HG03457 (cell line): ENCODE measurements around the gene KIF2A.

ENCODE experiments used
- ATAC-seq: cut with Tn5 transposase; IDR thresholded peaks from one replicate; pipeline ENCODE4 v1.9.1; 2021; ENCODE audit warnings: moderate number of reproducible peaks; ENCODE audit not compliant: unreplicated experiment

Gene KIF2A

DNA sequence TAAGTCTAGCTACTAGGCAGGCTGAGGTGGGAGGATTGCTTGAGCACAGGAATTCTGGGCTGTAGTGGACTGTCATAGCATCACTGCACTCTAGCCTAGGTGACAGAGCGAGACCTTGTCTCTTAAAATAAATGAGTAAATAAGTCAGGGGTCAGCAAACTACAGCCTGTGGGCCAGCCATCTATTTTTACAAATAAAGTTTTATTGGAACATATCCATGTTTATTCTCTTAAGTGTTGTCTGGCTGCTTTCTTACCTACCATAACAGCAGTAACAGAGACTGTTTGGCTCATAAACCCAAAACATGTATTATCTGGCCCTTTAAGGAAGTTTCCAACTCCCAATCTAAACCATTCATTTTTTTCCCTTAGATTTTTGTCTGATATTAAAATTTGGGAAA, 68.1 kb downstream of the KIF2A start:
- no peak for ATAC-seq

- ATAC-seq, result no peak
Measured at GRCh38 chr5:62375627-62376026, 69.6 kb downstream of the KIF2A start.

DNA sequence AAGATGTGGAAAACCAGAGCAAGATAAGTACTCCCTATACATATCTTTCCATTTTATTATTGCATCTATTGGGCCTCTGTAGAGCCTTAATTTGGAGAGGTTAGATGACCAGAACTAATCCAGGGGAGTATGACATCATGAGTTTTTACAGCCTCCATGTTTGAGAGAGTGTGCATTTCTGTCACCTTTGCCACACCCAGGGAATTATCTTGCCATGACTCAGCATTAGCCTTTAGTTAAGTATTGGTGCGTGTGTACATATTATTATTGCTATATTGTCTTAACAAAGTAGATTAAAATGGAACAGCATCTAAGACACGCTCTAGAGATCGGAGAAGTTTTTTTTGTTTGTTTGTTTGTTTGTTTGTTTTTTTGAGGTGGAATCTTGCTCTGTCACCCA, 70.1 kb downstream of the KIF2A start:
- ATAC-seq, result no peak

- ATAC-seq, result no peak
Measured at GRCh38 chr5:62385131-62385530, 79.1 kb downstream of the KIF2A start.

GRCh38 chr5:62385816-62386400, 79.9 kb downstream of the KIF2A start:
- ATAC-seq, result no peak

- no peak for ATAC-seq
Measured at GRCh38 chr5:62386824-62387223, 80.8 kb downstream of the KIF2A start.

GRCh38 chr5:62395210-62395950, 89.4 kb downstream of the KIF2A start:
- ATAC-seq, result no peak

- ATAC-seq, result peak; percentile 97
Measured at GRCh38 chr5:62403411-62404250, 97.6 kb downstream of the KIF2A start, which contains the start of gene DIMT1. DIMT1 (minus strand) TSS chr5:62403905; CDS start chr5:62403772, 133 bp downstream.

- peak; percentile 91 for ATAC-seq
Measured at GRCh38 chr5:62412549-62413329, 106.7 kb downstream of the KIF2A start, which contains the start of gene IPO11. IPO11 (plus strand) TSS chr5:62412763; CDS start chr5:62437280, 24,517 bp downstream.

DNA sequence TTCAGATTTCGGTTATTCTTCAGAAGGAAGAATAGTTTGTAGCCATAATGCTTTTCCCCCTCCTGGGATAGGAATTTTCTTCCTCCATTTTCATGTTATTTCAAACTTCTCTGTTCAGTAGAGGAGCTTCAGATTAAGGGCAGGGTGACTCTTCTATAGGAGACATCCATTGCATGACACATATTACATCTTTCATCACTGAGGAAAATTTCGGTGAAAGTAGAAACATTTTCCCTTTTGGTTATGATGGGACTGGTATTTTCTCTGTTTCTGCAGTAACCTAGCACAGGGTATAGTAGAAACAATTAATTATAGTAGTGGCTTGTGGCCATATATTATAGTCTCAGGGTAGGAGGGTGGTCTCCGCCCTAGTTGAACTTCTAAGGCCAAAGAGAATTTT, 107.7 kb downstream of the KIF2A start:
- ATAC-seq, result no peak

DNA sequence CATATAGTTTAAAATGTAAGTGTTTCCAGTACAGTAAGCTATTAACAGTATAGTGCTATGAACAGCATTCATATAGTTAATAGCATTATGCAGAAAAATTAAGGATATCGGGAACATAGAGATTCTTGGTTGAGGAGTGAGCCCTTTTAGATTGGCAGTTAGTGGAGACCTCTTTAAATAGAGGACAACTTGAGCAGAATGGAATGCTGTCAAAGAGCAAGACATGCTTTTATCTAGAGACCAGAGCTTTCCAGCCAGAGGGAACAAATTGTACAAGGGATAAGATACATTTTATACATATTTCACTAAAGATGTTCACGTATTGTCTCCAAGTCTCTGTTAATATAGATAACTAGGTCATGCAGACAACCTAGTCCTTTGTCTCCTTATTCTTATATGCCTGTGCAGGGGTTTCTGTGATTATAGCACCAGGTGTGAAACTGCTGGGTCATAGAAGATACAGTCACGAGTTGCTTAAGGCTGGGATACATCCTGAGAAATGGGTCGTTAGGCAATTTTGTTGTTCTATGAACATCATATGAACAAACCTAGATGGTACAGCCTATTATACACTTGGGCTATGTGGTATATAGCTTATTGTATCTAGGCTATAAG, 112.6 kb downstream of the KIF2A start:
- no peak for ATAC-seq

DNA sequence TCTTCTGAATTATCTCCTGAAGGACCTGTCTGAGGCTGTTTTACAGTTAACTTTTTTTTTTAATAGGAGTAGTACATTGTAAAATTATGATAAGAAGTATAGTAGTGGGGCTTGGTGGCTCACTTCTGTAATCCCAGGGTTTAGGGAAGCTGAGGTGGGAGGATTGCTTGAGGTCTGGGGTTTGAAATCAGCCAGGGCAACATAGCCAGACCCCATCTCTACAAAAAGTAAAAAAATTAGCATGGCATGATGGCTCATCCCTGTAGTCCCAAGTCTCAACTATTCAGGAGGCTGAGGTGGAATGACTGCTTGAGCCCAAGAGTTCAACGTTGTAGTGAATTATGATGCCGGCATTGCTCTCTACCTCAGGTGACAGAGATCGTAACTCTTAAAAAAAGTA, 113.6 kb downstream of the KIF2A start:
- ATAC-seq, result no peak

- no peak for ATAC-seq
Measured at GRCh38 chr5:62421414-62421813, 115.4 kb downstream of the KIF2A start.

DNA sequence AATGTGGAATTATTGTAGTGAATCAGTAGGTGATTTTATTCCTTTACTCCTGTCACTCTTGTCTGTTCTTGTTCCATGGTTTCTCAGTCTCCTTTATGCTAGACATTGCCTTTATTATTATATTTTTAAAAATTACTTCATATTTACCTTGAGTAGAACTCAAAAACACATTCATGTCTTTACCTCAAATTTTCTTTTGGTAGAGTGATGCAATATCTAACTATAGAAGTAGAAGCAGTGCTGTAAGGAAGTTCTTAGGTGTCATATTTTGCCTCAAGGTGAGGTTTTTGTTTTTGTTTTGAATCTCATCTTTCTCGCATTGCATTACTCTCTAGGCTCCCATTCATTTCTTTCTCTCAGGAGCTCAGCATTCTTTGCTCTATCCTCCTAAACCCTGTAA, 118.8 kb downstream of the KIF2A start:
- no peak for ATAC-seq

- no peak for ATAC-seq
Measured at GRCh38 chr5:62431735-62432620, 126.0 kb downstream of the KIF2A start.

DNA sequence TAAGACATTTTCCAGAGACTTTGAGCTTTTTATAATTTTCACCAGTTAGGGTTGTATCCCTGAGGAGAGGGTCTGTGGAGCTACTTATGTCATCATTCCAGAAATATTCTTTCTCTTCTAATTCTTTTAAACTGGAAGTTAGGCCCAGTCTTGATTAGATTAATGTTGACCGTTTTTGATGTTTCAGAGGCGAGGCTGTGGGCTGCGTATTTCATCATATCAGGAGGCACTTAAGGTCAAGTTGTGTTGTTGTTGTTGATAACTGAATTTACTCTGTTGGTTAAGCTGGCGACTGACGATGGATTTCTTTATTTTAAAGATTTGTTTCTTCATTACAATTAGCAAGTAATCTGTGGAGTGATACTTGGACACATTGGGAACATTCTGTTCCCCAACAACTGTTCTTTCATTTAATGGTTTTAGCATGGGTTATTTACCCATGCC, 126.6 kb downstream of the KIF2A start:
- no peak for ATAC-seq
